Inflammatory macrophage (primary cell): ENCODE measurements around the gene DNTT.

Source experiments
- DNase-seq, 2 donors: peaks; one replicate each; pipeline ENCODE4 v3.0.0-alpha.2; 2020 to 2022
- total RNA-seq, 18 experiments: gene quantifications; one replicate each; lab custom pipeline; 2026; ENCODE audit warnings: mixed read lengths in 6 of 18, inconsistent platforms in 2 of 18; lab: John Stamatoyannopoulos, UW

DNTT gene
- total RNA-seq: 0 to 0.13 (median 0) reads per million in 18 experiments

DNA sequence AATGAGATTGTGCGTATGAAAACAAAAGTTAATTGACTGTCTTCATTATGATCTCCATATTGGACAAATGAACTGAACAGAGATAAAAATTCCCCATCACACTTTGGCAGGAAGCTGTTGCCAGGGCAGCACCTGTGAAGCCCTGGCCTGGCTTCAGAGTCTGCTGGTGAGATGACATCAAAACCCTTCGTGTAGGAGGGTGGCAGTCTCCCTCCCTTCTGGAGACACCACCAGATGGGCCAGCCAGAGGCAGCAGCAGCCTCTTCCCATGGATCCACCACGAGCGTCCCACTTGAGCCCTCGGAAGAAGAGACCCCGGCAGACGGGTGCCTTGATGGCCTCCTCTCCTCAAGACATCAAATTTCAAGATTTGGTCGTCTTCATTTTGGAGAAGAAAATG lies at the start of gene DNTT:
Gene DNTT (plus strand): TSS at position 205 of the 400 bp plus-strand sequence. CDS start 64 bp downstream, at position 269.
- no peak for DNase-seq

DNA sequence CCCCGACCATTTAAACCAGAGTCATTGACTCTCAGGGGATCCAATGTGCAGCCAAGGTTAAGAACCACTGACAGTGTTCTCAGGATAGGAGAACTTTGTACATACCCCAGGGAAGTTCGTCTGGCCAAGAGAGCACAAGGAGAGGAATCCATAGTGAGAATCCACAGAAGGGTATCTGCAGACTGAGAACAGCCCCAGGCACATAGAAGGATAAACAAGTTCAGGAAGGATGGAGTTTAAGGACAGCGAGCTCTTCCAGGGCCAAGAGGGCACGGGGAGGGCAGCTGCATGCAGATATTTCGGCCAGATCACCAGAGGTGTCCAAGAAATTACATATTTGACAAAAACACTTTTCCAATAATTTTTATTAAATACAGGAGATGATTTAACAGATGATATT lies 49.3 kb upstream of the DNTT start:
- no peak for DNase-seq

DNA sequence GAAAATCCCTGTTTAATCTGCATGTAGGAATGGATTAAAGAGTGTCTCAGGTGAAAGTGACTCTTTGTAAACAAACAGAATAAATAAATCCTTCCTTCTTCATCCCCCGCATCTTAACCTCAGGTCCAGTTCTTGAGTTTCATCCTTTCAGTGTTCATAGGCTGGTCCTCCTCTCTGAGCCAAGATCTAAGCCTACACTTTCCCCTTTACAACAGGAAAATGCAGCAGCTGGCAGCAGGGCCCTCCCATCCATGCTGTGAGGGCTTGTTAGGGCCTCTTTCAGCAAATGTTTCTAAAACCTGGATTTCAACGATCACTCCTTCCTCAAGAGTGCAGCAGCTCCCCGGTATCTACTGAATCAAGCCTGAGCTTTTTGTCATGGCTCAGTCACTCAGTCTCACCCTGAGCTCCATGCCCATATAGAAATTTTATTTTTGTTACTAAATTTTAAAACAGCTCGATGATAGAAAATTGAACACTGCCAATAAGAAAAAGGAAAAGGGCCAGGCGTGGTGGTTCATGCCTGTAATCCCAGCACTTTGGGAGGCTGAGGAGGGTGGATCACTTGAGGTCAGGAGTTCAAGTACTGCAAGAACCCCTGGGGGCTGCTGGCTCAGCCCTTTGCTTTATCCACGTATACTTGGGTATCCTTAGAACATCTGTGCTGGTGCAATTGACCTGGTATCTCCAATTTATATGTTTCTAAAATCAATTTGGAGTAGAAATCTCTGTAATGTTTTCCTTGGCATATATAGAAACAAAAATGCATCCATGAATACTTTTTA lies 48.5 kb upstream of the DNTT start:
- DNase-seq: no peak

DNA sequence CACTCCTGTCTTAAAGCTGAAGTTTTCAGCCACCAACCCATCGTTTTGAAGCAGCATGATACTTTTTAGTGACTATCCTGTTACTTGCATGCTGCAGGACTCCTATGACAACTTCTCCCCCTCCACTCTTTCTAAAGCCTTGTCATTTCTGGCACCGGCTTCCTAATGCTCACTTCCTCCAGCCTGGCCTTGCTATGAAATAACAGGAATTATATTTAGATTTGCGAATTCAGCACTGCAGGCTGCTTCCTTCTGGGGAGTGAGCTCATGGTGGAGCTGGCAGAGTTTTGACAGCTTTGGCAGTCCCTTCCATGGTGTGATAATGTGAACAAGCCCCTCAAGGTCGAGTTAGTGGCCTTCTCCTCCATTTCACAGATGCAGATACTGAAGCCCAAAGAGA lies 46.3 kb upstream of the DNTT start:
- DNase-seq: peak; percentile 85 to 87

DNA sequence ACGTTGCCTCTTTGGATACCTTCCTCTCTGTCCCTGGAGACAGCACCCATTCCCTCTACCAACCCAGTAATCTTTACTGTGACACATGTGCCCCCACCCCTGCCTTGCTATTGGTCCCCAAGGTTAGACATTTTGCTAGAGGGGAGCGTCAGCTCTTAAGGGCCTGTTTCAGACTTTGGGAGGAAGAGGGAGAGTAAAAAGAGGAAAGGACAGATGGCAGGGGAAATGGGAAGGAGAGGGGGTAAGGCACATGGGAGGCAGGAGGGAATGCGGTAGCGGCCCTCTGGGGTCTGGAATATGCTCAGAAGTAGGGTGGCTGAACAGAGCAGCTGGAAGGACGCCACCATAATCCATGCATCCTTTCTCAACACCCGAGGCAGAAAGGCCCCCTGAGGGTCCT lies 45.1 kb upstream of the DNTT start:
- no peak for DNase-seq

DNA sequence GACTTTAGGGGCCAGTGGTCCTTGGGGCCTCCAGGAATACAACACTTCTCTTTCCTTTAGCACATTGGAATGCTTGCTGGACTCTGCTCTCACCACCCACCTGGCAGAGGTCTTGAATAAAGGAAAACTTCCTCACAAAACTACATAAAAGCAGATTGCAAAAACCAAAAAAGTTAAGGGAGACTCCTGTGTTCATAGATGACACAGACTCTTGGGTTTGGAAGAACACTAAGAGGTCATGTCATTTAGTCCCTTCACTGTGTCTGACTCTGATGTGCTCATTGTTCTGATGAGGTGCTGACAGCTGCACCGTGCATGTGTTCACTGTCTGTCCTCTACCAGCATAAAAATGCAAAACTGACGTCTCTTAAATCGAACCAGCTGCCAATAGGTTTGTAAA lies 44.2 kb upstream of the DNTT start:
- no peak for DNase-seq

DNA sequence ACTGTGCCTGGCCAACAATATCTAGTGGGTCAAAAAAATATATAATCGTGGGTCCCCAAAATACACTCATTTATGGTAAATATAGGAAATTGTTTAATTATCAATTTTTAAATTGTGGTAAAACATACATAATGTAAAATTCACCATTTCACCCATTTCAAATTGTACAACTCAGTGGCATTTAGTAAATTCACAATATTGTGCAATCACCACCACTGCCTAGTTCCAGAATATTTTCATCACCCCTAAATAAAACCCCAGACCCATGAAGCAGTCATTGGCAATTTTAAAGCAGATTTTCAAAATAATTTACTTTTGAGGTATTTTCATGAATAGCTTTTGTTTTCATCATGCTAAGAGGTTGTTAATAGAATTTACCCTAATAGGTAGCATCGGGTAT lies 43.1 kb upstream of the DNTT start:
- DNase-seq: no peak

DNA sequence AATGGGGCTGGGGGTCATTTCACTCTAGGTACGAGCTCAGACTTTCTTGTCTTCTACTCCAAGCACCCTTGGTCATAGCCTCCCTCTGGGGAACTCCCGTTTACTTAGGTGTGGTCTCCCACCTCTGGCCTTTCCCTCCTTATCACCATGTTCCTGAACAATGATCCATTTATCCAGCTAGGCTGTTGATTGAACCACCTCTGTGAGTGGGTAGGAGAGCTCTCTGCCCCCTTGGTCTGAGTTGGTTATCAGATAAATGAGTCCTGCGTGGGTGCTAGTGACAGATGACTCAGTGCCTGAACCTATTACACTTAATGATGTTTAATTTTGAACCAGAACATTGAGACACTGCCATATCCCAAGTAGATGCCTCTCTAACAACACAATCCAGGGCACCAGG lies 42.3 kb upstream of the DNTT start:
- no peak for DNase-seq

DNA sequence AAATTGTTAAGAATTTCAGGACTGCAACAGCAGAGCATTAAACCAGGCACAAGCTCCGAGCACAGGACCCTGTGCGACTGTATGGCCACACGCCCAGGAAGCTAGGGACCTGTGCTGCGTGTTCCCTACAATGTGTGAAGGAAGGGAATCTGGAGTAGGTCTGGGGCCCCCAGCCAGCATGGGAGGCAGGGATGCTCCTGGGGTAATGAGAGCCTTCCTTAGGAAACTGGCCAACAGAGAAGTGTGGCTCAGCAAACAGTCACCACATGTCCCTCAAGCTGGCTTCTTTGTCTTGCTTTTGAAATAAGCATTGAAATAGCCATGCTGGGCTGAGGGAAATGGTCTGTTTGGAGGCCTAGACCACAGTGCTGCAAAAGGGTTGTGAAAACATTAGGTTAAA lies 41.1 kb upstream of the DNTT start:
- DNase-seq: no peak

DNA sequence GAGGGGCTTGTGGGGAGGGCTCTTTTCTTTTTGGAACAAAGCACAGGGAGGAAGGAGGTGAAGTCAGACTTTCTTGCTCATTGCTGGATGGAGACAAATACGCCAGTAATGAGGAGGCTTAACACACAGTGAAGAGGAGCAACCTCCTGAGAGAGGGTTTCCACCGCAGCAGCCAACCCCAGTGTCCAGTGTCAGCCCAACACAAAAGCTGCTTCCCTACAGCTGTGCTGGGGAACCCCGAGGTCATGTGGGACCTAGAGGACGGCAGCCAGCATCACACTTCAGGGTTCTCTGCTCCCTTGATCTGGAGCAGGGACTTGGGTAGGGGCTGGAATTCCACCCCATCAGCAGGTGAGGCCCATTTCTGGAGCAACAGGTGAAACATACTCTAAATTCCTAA lies 40.6 kb upstream of the DNTT start:
- no peak for DNase-seq

DNA sequence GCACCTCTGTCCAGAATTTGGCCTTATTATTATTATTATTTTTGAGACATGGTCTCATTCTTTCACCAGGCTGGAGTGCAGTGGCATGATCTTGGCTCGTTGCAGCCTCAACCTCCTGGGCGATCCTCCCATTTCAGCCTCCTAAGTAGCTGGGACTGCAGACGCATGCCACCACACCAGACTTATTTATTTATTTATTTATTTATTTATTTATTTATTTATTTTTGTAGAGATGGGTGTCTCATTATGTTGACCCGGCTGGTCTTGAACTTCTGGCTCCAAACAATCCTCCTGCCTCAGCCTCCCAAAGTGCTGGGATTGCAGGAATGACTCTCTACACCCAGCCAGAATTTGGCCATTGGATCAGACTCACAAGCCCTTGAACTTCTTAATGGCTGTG lies 39.3 kb upstream of the DNTT start:
- no peak for DNase-seq

DNA sequence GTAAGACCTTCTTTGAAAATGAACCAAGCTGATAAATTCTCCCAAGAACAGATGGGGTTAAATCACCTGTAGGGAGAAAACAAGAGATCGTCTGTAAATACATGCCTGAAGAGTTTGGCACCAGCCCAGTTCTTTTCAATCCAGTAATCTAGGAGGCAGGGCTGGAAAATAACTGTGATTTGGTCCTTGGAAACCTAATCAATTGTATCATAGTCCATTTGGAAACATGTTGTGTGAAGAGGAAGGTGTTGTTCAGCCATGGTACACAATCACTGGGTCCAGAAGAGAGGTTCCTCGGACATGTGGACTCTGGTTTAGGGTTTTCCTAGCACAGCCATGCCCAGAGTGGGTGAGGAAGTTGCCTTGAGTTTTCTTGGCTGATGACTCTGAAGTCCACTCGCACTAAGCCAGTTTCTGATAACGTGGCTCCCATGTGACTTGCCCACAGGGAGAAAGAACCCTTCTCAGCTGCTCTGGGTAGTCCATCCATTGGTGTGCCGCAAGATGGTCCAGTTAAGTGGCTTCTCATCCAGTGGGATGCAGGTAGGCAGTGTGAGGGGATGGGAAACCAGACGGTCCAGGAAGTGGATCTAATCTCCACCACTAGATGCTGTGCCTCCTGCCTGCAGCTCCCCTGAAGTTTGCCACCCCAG lies 38.0 kb upstream of the DNTT start:
- no peak for DNase-seq

DNA sequence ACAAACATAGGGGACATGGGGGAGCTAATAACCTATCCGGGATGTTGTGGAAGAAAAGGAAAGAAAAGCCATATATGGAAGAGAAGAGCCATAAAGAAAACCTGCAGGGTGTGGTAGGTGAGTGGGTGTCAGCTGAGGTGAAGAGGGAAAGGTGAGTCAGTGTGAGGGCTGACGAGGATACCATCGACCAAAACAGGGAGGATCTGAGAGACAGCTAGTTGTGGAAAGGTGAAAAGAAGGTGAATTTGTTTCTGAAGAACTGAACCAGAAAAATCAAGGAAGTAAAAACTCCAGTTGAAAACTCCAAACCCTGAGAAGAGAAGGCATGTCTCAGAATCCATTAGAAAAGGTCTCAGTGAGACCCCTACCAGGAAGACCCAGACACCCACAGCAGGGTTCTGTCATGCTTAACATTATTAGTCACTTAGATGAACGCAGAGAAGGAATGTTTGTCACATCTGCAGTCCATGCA lies 37.0 kb upstream of the DNTT start:
- no peak for DNase-seq

DNA sequence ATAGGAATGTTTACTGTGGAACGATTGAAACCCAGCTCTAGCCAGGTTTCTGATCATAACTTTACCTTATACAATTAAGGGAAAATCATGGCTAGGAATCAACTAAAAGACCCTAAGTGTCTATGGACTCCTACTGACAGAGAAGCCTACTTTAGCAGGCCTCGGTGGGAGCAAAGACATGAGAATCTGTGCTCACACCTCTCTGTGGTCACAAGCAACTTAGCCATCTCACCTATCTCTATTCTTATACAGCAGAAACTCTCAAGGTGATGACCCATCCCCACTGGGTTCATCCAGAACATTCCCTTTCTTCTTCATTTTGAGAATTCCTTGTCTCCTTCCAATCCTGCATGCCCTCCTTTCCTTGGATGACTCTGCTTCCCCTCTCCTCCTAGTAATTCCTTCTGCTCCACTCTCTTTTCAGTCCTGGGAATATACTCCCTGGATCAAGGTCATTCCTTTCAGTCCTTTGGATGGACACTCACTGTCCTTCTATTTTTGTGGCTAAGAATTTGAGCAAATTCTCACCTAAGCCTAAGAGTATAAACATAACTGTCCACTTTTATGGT lies 35.8 kb upstream of the DNTT start:
- DNase-seq: no peak

DNA sequence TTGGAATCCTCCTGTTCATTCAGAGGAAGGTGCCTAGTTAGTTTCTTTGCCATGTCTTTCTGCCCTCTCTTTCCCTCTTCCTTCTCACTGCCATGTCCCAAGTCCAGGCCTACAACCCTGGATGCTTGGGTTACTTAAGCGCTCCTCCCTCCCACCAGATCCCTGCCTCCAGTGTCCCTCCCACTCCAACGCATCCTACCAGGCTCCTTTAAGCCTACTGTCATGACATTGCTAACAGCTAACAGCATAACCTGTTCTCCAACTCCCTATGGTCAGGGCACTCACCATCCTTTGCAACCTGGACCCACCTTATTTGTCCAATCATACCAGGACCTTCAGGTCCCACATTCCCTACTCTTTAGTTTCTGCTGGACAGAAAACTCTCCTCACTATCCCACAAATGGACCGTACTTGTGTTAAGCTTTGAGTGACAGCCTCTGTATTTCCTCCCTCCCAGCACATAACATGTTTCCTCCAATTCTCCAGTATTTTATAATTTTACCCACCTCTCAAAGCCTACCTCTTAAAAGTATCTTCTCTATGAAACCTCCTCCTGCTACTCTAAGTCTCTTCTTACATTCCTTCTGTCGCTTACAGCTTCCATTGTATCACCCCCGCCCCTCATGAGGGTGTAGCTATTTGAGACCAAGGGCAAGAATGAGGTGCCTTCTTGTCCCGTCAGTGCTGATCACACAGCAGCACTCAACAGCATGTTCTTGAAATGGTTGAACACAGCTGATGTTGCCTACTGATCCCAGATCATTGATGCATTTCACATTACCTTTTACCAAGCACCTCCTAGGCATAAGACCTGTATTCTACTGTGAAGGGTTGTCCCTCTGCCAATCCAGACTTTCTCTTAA lies 34.6 kb upstream of the DNTT start:
- DNase-seq: no peak

DNA sequence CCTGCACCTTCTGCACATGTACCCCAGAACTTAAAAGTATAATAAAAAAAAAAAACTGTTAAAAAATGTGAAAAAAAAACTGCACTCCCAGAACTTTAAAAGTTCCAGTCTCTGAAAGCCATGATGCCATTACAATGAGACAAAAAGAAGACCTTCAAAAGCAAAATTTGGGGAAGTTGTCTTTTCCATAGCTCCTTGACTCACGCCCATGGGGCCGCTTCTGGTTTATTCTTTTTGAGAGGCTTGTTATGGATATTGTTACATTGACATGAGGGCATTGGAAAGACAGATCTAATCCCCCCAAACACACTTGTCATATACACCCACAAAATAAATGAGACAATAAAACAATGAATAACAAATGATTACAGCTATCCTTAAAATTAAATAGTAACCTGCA lies 33.7 kb upstream of the DNTT start:
- peak; percentile 76 to 80 for DNase-seq

DNA sequence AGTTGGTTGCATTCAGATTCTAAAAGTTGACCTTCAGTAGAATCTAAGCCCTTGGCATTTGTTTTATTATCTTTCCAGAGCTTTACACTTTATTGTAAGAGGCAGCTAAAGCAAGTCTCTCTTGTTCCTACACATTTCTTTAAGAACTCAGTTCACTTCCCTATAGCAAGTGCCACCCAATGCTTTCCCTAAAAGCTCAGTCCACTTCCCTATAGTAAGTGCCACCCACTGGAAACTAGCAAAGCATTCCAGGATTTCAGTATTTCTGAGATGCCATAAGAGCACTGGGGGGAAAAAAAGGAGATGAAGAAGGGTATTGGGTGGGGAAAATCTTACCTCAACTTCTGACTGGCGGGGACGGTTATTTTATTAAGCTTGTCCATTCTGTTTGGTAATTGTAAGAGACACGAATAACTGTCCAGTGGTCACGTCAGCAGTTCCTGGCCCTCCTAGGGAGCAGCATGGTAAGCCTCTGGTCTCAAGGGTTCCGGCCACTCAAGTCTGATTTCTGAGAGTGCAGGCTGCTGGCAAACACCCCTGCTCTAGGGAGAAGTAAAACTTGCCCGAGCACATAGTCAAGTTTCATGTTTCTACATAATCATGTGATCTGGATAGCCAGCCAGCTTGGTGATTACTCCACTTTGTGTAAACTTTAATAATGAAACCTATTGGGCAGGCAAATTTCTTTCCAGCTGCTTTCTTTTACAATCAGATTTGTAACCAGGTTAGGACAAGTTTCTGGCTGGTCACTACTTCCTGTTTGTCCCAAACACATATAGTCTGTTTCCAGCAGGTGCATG lies 33.0 kb upstream of the DNTT start, which contains the start of gene BLNK:
Gene BLNK (minus strand): TSS at position 554 of the 800 bp plus-strand sequence. CDS start 171 bp downstream, at position 383.
- DNase-seq: peak; percentile 88 to 94

DNA sequence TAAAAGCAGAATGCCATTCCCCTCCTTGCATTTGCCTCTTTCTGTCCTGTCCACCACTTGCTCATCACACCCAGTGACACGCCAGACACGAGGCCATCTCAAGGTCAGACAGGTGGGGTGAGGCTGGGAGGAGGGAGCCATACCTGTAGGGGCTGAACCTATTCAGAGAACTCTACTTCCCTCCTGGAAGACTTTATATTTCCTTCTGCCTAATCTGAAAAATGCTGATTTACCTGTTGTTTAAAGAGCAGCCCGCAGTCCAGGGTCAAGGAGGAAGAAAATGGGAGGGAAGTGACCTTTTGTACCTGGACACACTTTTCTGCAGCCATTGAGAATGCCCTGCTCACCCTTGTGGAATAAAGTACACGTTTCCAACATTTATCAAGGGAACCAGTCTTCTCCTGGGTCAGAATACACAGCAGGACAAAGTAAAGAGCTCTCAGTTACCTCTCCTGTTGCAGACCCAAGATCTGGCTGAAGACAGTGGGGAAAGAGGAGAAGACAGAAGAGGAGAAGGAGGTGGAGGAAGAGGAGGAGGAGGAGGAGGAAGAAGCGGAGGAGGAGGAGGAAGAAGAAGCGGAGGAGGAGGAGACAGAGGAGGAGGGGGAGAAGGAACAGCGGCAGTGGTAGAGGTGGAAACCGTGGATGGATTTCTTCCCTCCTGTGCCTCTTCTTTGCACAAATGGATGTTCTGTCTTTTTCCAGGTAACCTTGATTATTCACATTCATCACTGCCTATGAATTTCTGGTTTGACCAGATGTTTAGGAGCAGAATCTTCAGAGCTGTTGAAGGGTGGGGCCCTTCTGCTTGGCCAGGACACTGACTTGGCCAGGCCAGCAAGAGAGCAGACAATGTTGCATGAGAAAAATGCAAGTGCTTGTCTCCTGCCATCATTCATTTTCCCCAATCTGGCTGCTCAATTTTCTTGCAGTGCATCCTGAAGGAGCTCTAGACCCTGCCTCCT lies 31.6 kb upstream of the DNTT start:
- no peak for DNase-seq

DNA sequence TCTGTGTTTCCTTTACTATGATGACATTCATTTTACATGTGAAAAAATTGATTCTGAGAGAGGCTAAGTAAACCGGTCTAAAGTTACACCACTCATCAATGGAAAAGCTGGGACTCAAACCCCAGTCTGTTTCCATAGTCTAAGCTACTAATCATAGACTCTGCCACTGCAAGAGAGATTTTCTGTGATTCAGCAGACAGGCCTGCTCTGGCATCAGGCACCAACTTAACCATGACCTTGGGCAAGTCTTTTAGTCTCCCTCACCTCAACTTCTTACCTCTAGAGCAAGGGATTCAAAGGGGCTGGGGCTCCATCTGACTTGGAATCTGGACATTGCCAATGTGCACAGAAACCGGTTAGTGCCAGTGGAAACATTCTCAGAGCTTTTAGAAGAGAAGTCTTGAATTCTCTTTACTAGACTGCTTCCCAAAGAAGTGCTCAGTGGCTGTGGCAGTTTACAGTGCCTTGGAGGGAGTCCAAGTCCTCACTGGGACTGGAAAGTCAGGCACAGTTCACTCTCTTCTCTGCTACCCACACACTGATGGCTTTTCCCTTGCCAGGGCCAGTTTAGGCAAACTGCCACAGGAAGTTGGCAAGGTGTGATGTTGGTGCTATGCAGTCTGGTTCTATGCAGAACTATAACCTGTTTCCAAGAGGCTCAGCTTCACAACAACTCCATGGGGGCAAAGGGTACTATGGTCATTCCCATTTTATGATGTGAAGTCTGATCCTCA lies 28.4 kb upstream of the DNTT start:
- DNase-seq: no peak

DNA sequence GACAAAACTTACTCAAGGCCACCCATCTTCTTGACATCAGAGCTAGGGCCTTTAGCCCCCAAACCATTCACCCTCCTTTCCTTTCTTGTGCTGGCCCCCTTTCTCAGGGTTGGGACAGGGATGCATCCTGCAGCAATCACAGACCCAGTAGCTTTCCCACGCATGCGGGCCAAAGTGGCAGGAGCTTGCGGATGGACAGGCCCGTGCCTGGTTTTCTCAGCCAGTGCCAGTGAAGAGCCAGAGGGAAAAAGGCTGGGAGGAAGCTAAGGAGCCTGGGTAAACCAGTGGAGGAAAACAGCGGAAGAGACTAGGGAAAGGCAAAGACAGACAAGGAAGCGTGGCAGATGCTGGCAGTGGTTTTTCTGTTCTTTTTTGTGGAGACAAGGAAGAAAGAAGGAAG lies 27.8 kb upstream of the DNTT start:
- DNase-seq: no peak
